DMS 273 treated with DMSO at 0.1 percent for 48 hours (cell line): ENCODE measurements around the gene BAZ1A.
"Not testable (repeated sequence)": the region's sequence is repeated elsewhere in the genome, so short reads cannot be mapped to it uniquely, and the experiment has no call there.

Experiments used
- DNase-seq: peaks from one replicate; lab custom pipeline; 2025; lab: John Stamatoyannopoulos, UW

The BAZ1A gene

GRCh38 chr14:34785223-34786006 is 89.7 kb downstream of the BAZ1A start:
- no peak for DNase-seq

- DNase-seq = no peak
These were observed 93.1 kb downstream of the BAZ1A start for GRCh38 chr14:34782031-34782430.

- no peak for DNase-seq
These were observed 93.9 kb downstream of the BAZ1A start for GRCh38 chr14:34781242-34781641.

GRCh38 chr14:34780646-34781045 is 94.5 kb downstream of the BAZ1A start:
- no peak for DNase-seq

GRCh38 chr14:34778744-34779143 is 96.4 kb downstream of the BAZ1A start:
- DNase-seq = no peak

- DNase-seq = no peak
These were observed 98.5 kb downstream of the BAZ1A start for GRCh38 chr14:34776611-34777010.

GRCh38 chr14:34775922-34776321 is 99.2 kb downstream of the BAZ1A start:
- no peak for DNase-seq

- DNase-seq = no peak
These were observed 99.8 kb downstream of the BAZ1A start for GRCh38 chr14:34775342-34775741.

- DNase-seq = no peak
These were observed 104.3 kb downstream of the BAZ1A start for GRCh38 chr14:34770901-34771300.

GRCh38 chr14:34766606-34767005 is 108.6 kb downstream of the BAZ1A start:
- no peak for DNase-seq

GRCh38 chr14:34766060-34766459 is 109.1 kb downstream of the BAZ1A start:
- DNase-seq = no peak

GRCh38 chr14:34755215-34755614 is 119.9 kb downstream of the BAZ1A start:
- no peak for DNase-seq

- DNase-seq = no peak
These were observed 120.5 kb downstream of the BAZ1A start for GRCh38 chr14:34754687-34755086.

- DNase-seq = no peak
These were observed 124.5 kb downstream of the BAZ1A start for GRCh38 chr14:34750670-34751069.

GRCh38 chr14:34750233-34750632 is 124.9 kb downstream of the BAZ1A start:
- DNase-seq = no peak

GRCh38 chr14:34749408-34749807 is 125.8 kb downstream of the BAZ1A start:
- DNase-seq = no peak

GRCh38 chr14:34742270-34743115 is 132.7 kb downstream of the BAZ1A start:
- DNase-seq = no peak

GRCh38 chr14:34741840-34742239 is 133.3 kb downstream of the BAZ1A start:
- DNase-seq = no peak

- DNase-seq = not testable (repeated sequence)
These were observed 135.0 kb downstream of the BAZ1A start for GRCh38 chr14:34740139-34740538.

GRCh38 chr14:34737079-34737478 is 138.1 kb downstream of the BAZ1A start:
- DNase-seq = not testable (repeated sequence)

GRCh38 chr14:34733245-34733644 is 141.9 kb downstream of the BAZ1A start:
- no peak for DNase-seq

GRCh38 chr14:34732802-34733201 is 142.4 kb downstream of the BAZ1A start:
- no peak for DNase-seq

- DNase-seq = no peak
These were observed 151.3 kb downstream of the BAZ1A start for GRCh38 chr14:34723867-34724266.
